HG03060 (cell line): ENCODE measurements around the gene FAAH.

ENCODE experiments used
- ATAC-seq: cut with Tn5 transposase; IDR thresholded peaks from one replicate; pipeline ENCODE4 v1.9.1; 2021; ENCODE audit warnings: low read depth, moderate number of reproducible peaks; ENCODE audit not compliant: unreplicated experiment

Gene FAAH

DNA sequence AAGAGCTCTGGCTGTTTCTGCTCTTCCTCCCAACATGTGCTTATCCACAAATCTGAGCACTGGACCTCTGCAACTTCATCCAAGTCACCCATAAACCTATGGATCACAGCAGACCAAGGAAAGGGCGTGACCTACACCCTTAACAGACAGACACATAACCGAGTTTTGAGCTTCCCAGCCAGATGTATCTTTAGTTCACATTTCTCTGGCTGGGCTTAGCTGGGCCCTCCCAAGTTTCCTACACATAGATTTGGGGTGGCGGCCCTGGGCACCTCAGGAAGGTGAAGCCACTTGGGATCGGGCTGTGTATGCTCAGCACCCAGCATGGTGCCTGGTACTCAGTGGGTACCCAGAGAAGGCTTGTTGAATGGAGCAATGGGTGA is 26.4 kb downstream of the FAAH start:
- ATAC-seq, result no peak

DNA sequence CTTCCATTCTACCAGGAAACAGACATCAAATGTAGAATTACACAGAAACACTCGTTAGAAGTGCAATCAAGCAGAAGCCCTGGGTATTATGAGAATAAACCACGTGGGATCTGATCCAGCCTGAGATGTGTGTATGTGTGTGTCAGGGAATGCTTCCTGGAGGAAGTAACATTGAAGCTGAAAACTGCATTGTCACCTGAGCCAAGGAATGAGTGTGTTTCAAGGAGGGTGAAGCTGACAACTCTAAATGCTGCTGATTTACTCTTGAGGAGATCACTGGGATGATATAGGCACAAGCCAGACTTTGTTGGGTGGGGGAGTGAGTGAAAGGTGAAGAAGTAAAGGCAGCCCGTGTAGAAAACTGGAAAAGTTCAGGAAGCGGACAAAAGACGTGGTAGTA is 27.6 kb downstream of the FAAH start:
- no peak for ATAC-seq

DNA sequence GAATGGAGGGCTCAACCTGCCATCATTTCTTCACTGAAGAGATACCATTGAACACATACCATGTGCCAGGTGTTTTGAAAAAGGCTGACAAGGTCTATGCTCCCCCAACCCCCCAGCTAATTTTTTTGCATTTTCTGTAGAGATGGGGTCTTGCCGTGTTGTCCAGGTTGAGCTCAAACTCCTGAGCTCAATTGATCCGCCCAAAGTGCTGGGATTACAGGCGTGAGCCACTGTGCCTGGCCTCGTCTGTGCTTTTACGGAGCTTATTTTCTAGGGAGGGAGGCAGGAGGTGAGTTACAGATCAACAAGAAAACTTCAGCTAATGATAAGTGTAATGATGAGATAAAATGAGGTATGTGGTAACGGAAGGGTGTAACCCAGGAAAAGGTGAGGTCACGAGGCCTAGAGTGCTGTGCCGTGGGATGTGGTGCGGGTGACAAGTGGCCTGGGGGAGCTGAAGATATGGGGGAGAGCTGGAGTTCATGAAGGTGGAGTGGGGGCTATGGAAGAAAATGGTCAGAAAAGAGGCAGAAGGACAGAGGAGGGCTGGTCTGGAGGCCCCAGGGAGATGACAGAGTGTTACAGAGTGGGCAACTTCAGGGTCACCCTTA is 28.2 kb downstream of the FAAH start:
- ATAC-seq, result no peak

DNA sequence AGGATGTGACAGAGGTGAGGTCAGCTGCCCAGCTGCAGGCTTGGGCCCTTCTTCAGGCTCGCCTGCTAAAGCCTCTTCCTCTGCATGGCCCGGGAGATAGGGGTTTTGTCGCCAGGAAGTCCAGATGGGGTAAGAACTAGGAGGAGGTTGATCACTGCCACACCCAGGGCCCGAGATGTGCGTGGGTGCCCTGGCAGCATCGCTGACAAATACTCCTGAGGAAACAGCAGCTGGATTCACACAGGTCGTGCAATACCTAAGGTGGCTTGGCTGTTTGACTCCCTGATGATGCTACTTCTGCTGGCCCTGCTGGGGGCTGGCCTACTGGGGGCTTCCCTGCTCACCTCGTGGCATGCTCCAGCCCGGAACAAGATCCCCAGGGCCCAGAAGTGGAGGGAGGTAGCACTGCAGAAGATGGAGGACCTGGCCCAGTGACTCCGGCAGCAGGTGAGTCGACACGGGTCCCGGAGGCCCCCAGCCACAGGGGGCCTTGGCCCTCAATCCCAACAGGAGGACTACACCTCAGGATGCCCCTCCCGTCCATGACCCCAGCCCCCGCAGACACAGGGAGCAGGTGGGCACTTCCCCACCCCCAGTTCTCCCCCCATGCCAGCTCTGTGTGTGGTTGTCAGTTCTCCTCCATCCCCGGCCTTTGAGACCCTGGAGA is 29.6 kb downstream of the FAAH start:
- ATAC-seq, result no peak

DNA sequence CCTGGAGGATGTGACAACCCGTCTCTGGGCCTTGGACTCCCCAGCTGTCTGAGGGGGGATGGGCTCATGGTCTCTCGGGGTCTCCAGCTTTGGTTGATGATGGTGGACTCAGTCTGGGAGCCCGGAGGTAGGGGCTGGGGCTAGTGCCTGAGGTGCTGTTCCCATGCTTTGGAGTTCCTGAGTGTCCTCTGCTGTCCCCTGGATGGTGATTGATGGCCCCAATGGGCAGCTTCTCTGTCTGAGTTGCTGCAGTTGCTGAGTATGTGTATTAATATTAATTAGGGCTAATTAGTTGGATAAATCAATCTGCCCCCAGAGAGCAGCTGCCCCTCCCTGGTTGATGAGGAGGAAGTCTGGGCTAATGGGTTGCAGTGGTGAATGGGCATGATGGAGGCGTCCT is 30.6 kb downstream of the FAAH start:
- no peak for ATAC-seq

DNA sequence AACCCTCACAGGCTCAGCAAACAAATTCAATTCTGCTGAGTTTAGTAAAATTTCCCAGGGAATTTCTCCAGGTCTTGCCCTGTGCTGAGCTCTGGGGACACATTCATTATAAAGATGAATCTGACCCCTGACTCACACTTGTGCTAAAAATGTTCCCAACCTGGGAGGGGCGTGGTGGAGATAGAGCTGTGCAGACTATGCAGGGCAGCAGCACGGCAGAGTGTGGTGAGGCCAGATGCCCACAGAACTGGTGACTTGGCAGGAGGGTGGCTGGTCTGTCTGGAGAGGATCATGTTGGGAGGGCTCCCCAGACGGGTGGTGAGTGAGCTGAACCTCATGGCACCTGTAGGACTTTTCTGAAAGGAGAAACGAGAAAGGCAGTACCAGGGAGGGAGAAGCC is 31.6 kb downstream of the FAAH start:
- ATAC-seq, result no peak

DNA sequence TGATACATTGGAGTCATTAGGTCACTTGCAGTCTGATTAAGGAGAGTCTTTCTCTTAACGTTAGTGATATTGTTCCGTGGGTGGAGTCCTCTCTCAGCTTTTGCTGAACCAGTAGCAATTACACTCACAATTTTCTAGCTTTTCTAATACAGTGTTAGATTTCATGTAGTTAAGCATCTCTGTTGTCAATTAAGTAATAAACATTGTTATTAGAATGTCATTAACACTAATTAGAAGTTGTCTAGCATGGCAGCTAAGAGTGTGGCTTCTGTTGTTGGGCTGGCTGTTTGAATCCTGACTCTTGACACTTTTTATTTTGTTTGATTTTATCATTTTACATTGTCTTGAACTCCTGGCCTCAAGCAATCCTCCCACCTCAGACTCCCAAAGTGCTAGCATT is 33.4 kb downstream of the FAAH start:
- no peak for ATAC-seq

DNA sequence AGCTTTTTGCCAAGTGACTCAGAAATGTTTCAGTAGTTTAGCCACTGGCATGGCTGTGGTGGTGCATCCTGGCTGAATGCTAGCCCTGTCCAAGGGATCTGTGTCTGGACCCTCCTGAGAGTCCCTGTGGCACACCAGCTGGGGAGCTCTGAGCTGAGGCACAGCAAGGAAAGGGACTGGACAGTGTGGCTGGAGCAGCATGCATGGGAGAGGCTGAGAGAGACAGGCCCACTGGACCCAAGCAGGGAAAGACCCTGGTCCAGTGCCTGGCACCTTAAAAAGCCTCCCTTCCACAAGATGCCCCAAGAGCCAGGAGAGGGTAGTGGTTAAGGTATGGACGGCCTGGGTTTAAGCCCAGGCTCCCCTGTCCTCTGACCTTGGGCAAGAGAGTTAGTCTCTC is 35.3 kb downstream of the FAAH start:
- ATAC-seq, result no peak

DNA sequence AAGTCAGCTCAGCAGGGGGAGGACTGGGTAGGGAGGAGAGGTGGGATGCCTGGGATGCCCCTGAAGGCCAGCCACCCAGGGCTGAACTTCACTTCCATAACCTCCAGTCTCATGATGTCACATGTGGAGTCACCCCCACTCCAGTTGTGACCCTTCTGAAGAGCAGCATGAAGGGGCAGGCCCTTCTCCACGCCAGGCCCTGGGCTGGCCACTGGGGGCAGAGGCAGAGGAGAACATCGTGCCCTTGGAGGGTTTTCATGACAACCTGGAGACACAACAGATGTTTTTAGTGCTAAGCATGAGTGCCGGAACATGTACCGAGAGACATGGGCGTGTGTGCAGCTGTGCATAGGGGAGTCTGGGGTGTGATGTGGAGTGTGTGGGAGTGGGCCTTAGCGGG is 37.6 kb downstream of the FAAH start:
- ATAC-seq, result no peak

DNA sequence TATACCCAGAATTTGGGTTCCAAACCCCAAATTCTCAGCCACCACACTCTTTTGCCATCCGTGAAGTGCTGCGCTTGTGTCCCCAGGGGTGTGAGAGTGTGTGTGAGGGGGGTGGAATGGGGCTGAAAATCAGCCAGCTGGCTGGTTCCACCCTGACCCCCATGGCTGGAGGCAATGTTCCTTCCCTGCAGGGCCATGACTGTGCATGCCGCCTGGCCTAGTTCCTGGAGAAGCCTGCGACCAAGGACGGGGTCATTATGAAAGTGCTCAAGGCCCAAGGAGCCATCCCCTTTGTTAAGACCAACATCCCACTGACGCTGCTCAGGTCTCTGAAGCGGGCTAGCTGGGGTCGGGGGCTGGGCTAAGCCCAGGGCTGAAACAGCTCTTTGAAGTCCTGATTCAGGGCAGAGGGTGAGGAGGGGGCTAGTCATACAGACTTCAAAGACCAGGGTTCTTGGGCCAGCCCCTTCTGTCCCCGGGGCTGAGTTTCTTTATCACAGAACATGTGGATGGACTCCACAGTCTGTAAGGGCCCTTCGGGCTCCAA is 38.7 kb downstream of the FAAH start:
- ATAC-seq, result no peak

DNA sequence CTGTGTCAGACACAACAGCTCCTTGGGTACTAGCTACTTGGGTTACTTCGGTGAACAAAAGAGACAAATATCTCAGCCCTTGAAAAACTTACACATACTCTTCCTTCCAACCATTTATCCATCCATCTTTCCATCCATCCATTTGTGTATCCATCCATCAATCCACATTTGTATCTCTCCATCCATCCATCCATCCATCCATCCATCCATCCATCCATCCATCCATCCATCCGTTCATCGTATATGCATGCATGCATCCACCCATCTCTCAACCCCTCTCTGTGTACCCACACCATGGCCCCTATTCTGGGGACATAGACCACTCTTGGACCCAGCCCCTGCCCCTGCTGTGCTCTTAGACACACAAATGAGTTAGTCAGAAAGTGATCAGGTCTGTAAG is 40.2 kb downstream of the FAAH start:
- ATAC-seq, result no peak

DNA sequence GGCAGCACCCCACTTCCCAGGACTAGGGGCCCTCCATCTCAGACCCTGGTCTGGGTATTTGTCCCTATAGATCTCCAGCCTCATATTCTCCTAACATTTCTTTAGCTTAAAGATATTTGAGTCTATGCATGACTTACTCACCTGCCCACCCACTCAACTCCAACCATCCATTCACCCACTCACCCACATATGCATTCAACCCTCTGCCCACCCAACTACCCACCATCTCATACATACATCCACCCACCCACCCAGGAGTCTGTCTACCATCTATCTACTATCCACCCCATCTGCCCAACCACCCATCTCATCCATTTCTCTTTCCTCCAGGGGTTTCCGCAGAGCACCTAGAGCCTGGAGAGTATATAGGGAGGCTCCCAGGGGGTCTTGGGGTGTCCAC is 42.7 kb downstream of the FAAH start:
- ATAC-seq, result no peak

DNA sequence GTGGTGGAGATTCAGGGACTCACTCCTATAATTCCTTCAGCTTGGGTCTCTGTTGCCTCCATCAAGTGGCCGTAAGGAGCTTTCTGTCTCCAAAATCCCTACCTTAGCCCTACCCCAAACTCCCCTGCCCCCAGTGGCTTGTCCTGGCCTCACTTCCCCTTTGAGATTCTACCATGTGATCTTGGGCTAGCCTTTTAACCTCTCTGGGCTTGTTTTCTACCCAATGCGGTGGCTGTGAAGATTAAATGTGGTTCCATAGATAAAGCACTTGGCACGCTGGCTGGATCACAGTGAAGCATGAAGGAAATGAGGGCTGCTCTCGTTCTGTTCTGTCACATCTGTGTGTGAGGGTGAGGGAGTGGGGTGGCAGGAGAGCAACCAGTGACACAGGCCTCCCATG is 43.6 kb downstream of the FAAH start:
- ATAC-seq, result no peak

DNA sequence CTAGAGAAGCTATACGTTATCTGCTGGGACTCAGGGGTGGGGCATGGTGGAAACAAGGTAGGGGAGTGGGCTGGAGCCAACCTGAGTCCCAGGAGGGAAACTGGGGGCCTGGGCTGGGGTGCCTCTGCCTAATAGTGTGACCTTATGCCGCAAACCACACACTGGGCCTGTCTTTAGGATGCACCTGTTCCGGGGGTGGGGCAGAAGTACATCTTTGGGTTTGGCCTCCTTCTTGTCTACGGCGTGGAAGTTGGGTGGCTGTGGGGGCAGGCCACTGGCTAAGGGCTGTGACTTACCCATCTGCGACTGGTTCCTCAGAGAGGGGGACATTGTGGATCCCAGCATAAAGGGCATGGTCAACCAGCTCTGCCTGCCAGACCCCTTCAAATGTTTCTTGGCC is 44.2 kb downstream of the FAAH start:
- no peak for ATAC-seq

DNA sequence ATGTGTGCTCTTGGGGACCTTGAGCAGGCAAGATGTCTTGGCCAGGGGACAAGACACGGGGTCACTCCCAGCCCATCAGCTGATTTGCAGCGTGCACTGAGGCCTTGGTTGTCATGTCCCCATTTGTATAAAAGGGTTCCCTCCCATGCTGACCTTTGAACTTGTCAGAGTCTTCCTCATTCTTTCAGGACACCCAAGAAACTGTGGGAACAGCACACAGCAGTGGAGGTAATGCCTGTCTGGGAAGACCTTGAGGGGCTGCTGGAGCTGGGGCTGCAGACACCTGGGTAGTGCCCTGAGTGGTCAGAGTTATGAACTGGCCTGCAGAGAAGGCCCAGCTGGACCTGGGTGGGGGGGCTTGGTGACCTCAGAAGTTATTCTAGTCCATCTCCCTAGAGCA is 46.4 kb downstream of the FAAH start:
- no peak for ATAC-seq

DNA sequence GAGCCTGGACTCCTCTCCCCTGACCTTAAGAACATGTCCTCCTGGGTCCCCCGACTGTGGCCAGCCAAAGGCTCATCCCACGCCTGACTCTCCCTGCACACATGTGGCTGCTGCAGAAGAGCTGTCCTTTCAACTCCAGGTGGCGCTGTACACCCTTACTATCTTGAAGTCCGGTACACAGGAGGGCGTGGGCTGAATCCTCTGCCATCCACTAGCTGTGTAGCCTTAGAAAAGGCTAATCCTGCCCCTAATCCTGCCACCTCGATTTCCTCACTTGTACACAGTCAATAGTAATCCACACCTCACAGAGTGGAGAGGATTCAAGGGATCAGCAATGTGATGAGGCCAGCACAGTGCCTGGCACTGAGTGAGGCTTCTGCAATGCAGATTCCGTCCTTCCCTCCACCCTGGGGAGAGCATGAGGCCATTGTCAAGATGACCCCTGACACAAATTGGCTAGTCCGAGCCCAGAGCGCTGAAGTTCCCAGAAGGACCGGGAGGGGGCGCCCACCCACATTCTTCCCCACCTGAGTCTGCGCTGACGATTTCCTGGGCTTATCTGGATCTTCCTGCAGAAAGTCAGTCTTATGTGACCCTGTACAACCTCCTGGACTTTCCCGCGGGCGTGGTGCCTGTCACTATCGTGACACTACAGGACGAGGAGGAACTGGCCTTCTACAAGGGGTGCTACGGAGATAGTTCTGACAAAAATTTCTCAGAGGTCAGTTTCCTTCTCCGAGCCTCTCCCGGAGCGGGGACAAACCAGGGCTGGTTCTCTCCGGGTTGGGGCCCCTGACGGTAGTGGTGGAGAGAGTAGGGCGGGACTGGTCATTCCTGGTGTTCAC is 48.4 kb downstream of the FAAH start:
- ATAC-seq, result peak; percentile 75

DNA sequence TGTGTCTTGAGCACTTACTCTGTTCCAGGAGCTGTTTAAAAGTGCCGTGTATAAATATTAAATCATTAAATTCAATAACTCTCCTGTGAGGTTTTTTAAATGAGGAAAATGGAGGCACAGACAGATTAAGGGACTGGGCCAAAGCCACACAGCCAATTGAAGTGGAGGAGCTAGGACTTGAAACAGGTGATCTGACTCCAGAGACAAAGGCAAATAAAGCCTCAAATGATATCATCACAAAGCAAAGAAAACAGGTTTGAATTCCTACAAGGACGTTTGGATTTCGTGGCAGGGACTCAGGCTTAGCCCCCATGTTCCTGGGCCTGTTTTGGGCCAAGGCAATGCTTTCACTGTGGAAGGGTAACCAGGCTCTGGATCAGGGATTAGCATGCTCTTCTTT is 50.3 kb downstream of the FAAH start:
- ATAC-seq, result no peak

DNA sequence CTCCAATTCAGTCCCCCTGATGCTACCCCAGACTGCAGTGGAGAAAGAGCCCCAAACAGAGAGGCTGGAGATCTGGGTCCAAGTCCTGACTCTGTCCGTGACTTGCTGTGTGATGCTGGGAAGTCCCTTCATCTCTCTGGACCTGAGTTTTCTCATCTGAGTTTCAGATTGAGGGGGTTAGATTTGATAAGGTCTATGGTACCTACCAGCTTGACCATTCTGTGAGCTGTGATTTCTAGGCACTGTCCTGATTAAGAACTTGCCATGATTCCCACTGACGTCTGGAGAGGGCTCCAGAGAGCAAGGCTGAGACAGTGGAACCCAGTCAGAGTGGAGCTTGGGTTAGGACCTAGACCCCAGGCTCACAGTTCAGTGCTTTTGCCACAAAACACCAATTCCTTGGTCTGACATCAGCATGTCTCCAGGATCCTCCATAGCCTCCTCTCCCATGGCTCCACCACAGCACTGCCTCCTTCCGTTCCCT is 51.7 kb downstream of the FAAH start:
- ATAC-seq, result no peak

DNA sequence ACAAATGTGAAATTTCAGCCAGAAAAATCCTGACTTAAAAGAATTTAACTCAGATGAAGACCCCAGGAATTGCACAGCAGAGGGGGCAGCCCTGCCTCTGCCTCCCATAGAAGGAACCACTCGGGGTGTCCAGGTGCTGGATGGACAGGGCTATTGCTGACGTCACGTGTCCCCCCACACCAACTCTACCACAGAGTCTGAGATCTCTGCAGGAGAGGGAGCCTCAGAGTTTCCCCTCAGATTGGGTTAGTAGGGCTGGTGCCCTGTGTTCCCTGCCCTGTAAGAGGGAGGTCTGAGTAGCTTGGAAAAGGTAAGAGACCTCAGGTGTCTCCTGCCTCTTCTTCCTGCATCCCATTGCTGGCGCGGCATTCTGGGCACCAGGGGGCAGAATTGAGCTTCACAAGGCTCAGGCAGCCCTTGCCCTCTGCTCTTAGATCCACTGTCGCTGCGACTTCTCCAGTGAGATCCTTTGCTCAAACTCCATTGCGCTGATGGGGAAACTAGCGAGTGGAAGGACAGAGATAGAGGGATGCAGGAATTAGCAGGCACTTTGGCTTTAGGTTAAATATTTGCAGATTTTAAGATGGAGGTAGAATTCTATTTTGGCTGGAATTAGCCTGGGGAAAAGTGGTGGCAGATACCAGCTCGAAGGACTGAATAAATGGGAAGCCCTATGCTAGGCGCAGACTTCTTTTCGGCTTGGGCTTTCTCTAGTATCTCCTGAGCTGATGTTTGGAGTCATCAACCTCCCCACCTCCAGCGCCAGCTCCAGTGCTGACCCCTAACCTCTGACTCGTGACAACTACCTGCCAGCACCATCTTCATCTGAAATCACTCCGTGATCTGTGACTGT is 52.8 kb downstream of the FAAH start:
- no peak for ATAC-seq

DNA sequence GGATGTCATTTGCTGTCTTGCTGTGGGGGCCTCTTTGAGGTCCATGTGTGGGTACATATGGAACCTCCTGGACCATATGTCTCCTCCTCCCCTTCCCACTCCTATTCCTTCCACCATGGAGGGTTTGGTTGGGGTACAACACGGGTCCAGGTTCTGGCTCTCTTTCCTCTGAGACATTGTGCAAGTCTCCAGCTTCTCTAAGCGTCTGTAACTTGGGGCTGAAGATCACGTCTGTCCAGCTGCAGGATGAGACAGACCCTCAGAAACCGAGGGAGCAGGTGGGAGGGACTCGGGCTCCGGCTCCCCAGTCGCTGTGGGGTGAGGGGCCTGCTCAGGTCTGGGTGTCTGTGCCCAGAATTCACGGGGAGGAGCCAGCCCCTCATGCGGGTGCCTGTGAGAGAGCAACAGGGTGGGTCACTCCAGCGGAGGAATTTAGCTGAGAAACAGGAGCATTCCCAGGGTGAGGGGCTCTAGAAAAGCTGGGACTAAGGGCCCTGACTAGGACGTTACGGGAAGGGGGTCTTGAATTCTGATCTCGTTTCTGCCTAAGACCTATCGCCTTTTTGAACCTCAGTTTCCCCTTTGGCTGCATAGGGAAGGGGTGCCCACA is 53.5 kb downstream of the FAAH start:
- no peak for ATAC-seq
